Middle frontal gyrus (tissue), 1 donor: ENCODE data around the gene VDAC2.

Source experiments
- DNase-seq: peaks from one replicate; pipeline ENCODE4 v3.0.0-alpha.2; 2015; ENCODE audit warnings: low spot score; ENCODE audit errors: extremely low spot score

The VDAC2 gene

DNA sequence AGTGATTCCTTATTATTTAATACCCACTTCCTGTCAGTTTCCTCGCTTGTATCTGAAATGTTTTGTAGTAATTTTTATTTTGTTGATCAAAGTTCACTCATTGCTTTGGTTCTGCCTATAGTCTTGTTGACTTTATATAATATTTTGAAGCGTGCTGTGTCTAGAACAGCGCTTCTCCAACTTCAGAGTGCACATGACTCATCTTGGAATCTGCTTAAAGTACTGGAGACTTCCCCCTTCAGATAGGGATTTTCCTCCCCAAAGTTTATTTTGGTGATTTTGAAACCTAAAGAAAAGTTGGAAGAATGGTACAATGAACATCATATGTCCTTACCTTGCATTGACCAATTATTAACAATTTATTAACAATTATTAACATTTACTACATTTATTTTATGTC, 19.4 kb downstream of the VDAC2 start:
- no peak for DNase-seq

DNA sequence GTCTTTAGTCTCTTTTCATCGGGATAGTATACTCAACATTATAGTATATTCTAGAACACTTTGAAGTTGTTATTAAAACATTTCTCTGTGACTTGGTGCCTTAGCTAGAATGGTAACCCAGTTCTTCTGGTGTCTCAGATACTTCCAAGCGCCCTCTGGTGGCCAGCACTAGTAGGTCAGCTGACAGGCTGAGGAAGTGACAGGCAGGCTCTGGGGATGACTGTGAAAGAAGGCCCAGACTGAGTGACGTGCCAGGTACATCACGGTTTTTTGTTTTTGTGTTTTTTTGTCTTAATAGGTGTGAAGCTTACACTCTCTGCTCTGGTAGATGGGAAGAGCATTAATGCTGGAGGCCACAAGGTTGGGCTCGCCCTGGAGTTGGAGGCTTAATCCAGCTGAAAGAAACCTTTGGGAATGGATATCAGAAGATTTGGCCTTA, 20.0 kb downstream of the VDAC2 start:
- DNase-seq, result peak; percentile 82

DNA sequence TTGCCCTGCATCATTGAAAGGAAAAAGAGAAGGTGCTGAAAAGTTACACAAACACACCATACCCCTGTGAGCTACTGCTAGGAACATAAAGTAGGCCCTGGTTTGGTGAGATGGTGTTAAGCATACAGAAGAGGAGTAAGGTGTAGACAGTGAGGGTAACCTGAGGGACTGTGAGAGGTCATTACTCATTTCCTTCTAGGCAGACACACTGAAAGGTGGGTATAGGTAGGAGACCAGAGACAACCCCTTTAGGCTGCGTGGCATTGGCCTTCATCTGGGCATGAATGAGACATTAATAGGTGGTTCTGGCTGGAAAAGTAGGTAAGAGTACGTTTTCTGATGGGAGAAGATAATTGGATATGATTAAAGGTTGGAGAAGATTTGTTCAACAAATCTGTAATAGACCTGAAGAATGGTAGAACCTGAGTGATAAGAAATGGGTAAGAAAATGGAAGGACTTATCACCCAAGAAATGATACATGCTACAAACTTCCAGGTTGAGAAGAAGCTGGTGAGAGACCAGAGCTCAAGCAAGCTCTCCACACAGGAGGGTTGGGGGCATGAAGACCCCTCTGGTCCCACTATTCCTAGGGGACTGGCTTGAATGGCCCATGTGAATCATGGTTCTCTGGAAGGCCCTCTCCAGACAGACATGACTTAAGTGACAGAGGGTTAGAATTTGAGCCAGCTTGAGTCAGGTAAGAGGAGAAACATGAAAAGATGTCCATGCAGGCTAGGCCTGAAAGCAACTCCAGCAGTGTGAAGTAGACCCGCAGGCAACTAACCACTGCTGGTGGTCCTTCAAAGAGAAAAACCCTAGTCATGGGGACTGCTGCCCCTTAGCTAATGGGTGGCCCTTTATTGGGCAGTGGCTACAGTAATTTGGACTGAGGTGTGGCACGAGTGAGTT, 21.3 kb downstream of the VDAC2 start:
- no peak for DNase-seq

DNA sequence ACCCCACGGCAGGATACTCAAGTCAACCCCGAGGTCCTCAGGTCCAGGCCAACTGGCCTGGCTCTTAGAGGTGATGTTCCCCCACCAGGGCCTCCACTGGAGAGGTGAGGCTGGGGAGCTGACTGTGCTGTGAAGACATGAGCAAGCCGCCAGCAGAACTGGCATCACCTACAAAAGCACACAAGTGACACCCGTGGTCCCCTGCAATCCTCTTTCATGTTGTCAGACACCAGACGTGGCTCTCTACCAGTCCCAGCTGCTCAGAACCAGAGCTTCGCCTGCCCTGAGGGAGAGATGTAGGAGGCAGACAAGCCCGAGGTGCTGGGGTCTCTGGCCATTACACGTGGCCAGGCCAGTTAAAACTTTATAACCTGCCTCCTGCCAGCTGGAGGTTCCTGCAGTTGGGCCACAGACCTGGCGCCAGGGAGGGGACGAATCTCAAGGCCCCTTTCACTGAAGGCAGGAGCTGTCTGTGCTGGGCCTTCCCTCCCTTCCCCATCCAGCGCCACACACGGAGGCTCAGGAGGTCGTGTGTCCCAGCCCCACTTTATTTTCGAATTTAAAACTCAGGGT, 22.9 kb downstream of the VDAC2 start:
- no peak for DNase-seq

DNA sequence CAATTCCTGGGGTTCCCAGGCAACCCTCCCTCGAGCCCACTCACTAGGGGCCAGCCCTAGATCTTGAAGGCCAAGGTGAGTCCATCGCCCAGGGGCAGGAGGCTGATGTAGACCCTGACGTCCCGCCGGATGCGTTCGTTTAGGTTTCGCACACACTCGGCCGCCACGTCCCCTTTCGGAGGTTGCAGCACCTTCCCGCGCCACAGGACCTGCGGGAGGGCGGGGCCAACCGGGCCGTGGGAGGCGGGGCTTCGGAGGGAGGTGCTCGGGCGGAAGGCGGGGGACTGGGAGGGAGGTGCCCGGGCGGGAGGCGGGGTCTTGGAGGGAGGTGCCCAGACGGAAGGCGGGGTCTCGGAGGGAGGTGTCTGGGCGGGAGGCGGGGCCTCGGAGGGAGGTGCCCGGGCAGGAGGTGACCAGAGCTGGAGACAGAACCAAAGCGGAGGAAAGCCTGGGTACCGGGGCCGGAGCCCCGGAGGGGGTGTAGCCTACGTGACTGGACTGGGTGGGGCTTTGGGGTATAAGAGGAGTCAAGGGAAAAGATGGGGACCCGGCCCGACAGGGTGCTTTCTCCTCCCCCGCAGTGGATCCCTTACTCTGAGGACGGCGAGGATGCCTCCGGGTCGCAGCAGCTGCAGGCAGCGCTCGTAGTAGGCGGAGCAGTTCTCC, 23.6 kb downstream of the VDAC2 start:
- DNase-seq, result no peak

DNA sequence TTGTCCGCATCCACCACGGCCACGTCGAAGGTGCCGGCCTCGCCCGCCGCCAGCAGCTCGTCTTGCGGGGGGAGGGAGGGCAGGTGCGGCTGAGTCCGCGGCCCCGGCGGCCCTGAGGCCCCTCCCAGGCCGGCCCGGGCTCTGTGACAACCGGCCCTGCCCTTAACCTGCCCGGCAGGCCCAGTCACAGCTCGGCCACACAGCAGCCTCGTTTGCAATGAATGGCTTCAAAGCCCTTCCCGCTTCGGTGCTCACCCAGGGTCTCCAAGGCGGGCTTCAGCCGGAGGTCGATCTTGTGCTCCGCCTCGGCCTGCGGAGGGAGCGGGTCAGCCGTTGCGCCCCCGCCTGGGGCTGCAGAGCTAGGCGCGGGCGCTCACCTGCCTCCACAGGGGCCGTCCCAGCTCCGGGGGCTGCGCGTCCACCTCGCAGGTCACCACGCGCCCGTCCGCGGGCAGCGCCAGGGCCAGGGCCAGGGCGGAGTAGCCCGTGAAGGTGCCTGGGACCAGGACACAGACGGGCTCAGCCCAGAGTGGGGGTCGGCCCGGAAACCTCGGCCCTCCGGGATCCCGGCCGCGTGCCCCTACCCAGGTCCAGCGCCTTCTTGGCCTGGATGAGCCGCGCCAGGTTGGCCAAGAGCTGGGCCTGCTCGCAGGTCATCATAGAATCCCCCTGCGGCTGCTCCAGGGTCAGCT, 24.2 kb downstream of the VDAC2 start:
- DNase-seq, result no peak

DNA sequence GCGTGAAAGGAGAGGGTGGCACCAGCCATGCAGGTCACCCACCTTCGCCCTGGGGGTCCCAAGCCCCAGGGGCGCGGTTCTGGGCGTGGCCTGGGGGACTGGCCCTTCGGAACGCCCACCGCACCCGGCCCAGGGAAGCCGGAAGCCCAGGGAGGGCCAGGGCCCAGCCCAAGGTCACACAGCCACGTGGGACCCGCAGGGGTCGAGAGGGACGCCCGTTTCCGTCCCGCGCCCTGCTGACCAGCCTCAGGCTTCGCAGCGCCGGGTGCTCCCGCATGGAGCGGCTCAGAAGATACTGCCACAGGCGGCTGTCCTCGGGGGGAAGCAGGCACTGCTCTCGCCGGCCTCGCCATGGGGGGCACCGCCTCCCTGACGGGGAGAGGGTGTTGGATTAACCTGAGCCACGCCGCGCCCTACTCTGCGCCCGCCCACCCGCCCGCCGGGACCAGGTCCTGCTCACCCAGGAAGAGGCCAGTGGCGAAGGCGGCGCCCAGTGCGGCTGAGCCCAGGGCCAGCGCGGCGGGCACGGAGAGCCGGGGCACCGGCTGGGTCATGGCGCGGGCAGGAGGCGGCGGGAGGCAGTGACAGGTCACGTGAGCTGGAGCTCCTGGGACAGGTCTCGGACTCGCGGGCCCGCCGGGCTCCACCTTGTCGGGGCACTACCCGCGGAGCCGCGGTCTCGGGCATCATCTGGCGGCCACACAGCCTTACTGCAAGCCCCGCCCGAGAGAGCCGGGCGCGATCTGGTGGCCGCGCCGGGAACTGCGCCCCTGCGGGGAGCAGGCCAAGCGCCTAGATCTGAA, 25.0 kb downstream of the VDAC2 start, which contains the start of gene COMTD1:
TSS of gene COMTD1 (minus strand) at position 583 of the 803 bp plus-strand sequence. CDS start at position 554, 29 bp downstream.
- DNase-seq, result peak; percentile 79

DNA sequence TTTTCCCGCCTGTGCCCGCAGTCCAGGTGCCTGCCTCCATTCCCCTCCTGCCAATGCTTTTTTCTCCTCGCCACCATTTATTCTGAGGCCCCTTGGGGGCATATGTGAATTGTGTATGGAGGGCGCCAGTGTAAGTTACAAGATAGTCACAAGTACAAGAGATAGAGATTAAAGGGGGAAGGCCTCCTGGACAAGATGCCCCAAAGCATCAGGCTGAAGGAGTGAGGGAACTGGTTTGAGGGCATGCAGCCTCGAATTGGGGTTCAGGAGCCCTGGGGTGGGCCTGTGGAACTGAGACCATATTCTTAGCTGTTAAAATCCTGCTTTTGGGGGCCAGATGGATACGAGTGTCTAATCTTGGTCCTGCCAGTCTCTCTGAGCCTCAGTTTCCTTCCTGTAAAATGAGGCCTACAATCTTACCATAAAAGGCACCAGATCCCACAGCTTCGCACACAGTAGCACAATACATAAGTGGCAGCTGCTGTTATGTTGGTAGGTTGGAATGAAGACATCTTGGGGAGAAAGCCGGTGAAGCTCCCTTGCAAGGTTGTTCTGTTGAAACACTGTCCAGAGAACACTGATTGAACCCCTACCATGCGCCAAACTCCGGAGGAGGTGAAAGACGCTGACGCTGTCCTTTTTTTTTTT, 25.7 kb downstream of the VDAC2 start:
- no peak for DNase-seq

DNA sequence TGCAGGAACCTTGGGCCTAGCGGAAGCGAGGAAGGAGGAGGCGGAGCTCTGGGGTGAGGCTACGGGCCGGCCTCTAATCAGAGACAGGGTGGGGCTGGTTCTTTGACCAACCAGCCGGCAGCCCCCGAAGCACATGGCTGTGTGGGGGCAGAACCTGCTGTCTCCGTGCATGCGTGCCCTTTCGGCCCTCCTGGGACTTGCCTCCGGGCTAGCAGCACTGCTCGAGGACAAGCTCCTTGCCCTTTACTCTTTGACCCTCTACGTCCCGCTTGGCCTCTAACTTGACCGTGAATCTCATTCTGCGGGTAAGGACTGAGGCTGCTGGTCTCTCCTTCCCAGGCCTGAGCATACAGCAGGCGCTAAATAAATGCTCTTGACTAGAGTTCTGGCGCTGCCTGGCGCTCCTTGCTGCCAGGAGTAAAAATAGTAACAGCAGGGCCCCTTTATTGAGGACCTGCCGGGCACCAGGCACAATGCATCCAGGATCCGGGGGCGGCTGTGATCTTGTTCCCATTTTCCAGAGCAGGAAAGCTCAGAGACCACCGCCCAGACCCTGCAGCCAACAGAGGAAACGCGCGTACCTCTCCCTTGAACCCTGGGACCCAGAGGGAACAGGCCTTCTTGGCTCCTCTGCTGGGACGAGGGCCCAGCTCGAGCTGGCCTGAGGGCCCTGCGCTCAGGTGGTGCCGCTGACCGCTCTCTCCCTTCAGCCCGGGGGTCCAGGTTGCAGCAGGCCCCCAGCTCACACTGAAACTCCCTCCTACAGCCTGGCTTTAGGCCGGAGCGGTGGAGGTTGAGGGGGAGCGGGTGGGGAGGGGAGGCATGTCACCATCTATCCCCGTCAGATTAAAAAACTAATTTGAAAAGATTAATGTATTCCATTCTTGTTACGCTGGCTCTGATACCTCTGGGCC, 27.8 kb downstream of the VDAC2 start:
- no peak for DNase-seq

DNA sequence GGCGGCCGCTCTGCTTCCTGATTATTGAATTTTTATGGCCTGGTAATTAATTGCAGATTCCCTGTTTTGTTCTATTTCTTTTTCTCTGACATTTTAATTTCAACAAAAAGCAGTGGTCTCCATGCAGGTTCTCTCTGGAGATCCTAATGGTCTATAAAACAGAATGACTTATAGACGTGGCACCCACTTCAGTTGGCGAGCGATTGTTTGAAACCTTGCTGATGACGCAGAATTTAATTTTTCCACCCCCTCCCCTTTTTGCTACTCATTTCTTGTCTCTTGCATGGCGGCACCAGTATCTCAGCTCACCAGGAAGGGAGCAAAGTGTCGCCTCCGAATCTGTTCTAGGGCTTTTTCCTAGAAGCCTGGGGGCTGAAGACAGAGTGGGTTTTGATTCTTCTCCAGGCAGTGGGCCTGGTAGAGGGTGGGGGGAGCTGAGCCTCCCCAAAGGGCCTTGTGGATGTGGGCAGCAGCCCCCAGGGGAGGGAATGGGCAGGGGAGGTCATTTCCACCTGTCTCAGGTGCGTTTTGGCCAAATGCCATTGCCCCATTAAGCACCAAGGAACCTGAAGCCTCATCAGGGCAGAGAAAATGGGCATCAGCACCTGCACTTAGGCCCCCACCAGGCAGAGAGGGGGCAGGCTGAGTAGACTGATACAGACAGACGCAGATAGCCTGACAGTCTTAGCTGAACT, 28.6 kb downstream of the VDAC2 start:
- no peak for DNase-seq

DNA sequence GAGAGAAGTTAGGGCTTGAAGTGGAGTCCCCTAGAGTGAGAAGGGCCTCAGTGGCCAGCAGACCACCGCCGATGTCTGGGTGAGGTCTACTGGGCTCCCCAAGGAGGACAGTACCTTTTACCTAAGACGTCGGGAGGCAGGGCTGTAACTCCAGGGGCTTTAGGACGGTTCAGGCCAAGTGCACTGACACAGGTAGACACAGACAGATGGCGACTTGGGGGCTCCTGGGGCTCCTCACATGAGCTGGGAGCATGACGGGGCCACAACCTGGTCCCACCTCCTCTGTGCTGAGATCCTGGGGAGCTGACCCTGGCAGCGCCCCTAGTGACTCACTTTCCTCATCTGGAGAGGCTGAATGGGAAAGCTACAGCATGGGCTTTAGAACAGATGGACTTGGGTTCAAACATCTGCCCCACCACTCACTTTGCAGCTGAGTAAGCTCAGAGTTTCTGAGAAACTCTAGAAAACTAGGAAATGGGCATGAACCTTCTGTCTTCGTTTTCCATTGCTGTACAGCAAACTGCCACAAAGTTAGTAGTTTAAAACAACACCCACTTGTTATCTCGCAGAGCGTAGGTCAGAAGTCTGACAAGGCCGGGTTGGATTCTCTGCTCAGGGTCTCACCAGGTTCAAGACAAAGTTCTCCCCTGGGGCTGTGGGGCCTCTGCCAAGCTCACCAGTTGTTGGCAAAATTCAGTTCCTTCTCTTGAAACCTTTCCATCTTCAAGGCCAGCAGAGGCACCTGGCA, 29.9 kb downstream of the VDAC2 start:
- DNase-seq, result no peak

DNA sequence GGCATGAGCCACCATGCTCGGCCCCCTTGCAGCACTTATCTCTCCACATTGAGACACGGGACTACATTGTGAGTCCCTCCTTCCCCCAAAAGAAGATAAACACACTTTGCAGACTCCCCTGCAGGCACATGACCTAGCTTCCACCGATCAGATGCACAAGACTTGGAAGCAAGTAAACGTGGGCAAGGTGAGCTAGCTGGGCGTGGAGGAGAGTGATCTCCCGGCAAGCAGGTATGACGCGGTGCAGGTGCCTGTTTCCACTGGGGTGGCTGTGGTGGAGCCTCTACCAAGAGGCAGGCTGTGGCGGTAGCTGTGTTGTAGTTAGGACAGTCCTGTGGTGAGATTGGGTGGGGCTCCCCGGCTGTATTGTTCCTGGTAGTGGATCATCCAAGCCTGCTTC, 32.8 kb downstream of the VDAC2 start:
- no peak for DNase-seq

DNA sequence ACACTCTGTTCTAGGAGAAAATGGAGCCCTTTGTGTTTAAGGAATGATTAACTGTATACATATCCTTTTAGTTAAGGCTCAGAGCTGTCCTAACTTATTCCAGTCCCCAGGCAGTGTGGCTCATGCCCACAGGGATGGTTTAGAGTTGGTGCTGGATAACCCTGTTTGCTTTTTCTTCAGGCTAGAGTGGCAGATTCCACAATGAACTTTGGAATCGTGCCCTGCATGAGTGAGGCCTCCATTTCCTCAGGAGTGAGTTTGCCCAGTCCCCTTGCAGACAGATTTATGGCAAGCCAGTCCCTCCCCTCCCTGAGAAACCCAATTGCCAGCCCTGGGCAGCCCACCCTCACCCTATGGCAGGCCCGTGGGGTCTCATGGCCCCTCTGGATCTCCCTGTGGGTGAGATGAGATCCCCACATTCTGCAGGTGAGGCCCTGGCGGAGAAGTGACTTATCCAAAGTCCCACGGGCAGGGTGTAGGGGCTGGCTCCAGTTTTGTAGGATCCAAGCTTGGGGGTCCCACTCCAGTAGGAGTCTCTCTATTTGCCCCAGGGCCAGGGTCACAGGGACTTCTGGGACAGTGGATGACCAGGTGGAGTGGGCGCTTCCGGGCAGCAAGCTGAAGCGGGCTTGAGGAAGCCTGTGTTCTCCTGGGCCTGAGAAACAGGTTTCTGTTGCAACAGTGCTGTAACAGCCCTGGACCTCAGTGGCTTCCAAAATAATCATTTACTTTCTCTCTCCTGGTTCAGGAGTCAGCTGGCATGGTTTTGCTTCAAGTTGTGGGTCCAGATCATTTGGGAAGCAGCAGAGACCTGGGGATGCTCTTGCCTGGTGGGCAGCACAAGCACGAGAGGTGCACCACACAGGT, 34.1 kb downstream of the VDAC2 start:
- no peak for DNase-seq

DNA sequence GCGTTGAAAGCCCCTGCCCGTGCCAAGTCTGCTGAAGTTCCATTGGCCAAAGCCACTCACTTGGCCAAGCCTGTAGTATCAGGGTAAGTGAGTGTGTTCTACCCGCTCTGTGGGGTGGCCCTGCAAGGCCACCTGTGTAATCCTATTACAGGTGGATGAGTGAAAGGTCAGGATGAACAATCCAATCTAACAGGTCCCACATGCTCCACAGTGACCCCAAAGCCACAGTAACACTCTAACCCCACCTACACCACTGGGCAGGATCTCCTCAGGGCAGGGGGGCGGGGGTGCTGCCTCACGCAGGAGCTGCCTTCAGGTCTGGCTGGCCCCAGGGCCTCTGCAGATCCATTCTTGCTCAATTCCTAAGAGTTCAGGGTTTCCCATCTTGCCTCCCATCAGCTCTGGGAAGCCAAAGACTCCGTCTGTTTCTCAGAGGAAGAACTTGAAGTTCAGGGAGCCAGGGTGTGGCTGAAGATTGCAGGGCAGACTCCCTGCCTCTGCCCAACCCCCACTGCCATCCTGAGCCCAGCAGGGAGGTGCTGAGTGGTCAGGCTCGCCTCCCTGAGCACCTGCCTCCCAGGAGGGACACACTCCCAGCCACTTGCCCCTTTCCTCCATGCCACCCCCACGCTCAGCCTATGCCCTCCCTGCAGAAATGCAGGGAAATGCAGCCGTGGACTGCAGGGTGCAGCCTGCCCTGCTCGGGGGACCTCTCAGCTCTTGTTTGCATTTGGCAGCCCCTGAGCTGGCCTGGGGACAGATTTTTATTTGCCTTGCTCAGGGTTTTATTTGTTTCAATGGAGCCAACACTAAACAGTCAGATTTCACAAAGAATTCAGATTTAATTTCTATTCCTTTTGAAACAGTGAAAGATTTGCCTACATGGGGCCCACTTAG, 35.0 kb downstream of the VDAC2 start:
- no peak for DNase-seq

DNA sequence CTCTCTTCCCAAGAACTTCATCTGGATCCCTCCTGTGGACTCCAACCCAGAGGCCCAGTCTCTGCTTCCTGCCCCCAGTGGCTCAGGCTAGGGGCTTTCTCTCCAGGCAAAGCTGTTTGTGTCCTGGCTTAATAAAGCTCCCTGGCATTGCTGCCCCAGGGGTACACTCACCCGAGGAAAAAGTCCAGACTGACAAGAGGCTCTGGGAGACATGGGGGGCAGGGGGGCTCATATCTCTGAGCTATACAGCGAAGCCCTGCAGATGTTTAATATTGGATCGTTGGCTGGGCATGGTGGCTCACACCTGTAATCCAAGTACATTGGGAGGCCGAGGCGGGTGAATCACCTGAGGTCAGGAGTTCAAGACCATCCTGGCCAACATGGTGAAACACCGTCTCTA, 35.9 kb downstream of the VDAC2 start:
- DNase-seq, result no peak

DNA sequence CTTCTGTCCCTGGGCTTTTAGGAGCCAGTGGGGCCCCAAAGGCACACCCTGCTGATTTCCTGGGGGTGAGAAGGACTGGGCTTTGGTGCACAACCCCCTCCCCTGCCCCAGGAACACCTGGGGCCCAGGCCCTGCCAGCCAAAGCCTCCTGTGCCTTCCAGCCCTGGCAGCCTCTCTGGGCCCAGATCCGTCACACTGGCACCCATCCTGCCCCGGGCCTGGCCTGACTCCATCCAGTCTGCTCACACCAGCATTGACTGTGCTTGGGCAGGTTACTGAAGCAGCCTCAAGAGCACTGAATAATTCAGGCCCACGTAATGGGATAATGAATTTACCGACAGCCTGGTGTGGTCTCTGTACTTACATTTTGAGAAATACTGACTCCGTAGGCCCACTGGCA, 37.2 kb downstream of the VDAC2 start:
- DNase-seq, result no peak
